ENCODE data around the gene ALG3. TPM values are rescaled to one million over a fixed set of nuclear protein-coding genes. Genes with fewer than 3 reads are reported as not detected.

ALG3 gene
- total RNA-seq, 1 donor from 2014 or later = 47.1 TPM

DNA sequence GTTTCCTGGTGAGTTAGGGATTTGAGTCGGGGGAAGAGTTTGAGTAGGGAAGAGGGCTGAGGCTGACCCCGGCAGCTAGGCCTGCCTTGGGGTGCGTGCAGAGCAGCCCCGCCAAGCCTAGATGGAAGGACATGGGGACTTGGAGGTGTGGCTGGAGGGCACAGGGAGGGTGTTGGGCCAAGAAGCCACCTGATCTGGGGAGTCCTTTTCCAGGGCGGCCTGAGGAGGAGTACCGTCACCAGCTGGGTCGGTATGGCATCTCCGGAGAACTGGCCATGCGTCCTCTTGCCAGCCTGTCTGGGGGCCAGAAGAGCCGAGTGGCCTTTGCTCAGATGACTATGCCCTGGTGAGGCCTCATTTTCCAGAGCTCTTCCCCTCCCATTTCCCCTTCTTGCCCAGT, 55.9 kb downstream of the ALG3 start:
- no peaks in the 10 kb centered on the region for H3K27me3 ChIP-seq (ENCODE audit: insufficient read depth, low read length)
- H3K4me3 ChIP-seq (ENCODE audit: insufficient read depth, low read depth, low read length) = no peak overlapping the region
- H4K20me1 ChIP-seq (ENCODE audit: insufficient read depth, low read length) = peaks cover 47% of the 10 kb centered on the region
- no peak overlapping the region for H3K9ac ChIP-seq (ENCODE audit: low read length)
- H3K4me2 ChIP-seq (ENCODE audit: low read length) = no peak overlapping the region
- H3K79me2 ChIP-seq (ENCODE audit: insufficient read depth, low read length) = peaks cover 26% of the 10 kb centered on the region
- no peaks in the 10 kb centered on the region for H3K4me1 ChIP-seq (ENCODE audit: insufficient read depth, low read length)
- no peak for DNase-seq (ENCODE audit: low read depth)
- Mint-ChIP-seq H3K27me3 (ENCODE audit: low read depth, unreplicated experiment) (no peaks in the 10 kb centered on the region), H3K36me3 (ENCODE audit: low read depth, unreplicated experiment) (peaks cover 43% of the 10 kb centered on the region), H3K4me1 (ENCODE audit: low read depth, unreplicated experiment) (peaks cover 5% of the 10 kb centered on the region), H3K4me3 (ENCODE audit: unreplicated experiment) (no peak overlapping the region), H3K27ac (ENCODE audit: unreplicated experiment) (no peak overlapping the region), H3K9me3 (ENCODE audit: unreplicated experiment) (no peaks in the 10 kb centered on the region)
- H3K9me3 ChIP-seq (ENCODE audit: insufficient read depth, low read depth, low read length) = no peaks in the 10 kb centered on the region
- TF ChIP-seq EZH2 (IDR thresholded peaks at IDR 0.05; ENCODE audit: insufficient read depth, low read length) = no peak
- TF ChIP-seq, protein P1, sequence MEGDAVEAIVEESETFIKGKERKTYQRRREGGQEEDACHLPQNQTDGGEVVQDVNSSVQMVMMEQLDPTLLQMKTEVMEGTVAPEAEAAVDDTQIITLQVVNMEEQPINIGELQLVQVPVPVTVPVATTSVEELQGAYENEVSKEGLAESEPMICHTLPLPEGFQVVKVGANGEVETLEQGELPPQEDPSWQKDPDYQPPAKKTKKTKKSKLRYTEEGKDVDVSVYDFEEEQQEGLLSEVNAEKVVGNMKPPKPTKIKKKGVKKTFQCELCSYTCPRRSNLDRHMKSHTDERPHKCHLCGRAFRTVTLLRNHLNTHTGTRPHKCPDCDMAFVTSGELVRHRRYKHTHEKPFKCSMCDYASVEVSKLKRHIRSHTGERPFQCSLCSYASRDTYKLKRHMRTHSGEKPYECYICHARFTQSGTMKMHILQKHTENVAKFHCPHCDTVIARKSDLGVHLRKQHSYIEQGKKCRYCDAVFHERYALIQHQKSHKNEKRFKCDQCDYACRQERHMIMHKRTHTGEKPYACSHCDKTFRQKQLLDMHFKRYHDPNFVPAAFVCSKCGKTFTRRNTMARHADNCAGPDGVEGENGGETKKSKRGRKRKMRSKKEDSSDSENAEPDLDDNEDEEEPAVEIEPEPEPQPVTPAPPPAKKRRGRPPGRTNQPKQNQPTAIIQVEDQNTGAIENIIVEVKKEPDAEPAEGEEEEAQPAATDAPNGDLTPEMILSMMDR (IDR thresholded peaks at IDR 0.05; ENCODE audit: insufficient read depth, low read depth, low read length) = no peak
- no peak overlapping the region for H2AFZ ChIP-seq (ENCODE audit: low read depth, low read length)
- FAIRE-seq = no peak
- no peak overlapping the region for H3K27ac ChIP-seq (ENCODE audit: low read depth, low read length)
- H3K36me3 ChIP-seq (ENCODE audit: insufficient read depth, low read length) = peaks cover 47% of the 10 kb centered on the region

Small RNA genes lying within 50 kb of the gene (microRNA-seq; reads per million reads assigned to microRNA genes)
- gene MIR1224 = 2.2 reads per million

Other genes starting within 250 kb of the ALG3 start
- 52.0 and 52.2 TPM in 2 replicates for gene ABCC5, start 231.1 kb downstream of the ALG3 start, total RNA-seq
- not detected in 2 replicates for gene HTR3D, start 217.2 kb downstream of the ALG3 start, total RNA-seq
- not detected in 2 replicates for gene HTR3C, start 195.9 kb downstream of the ALG3 start, total RNA-seq
- gene HTR3E, start 151.9 kb downstream of the ALG3 start, total RNA-seq = not detected in 2 replicates
- 20.8 and 22.6 TPM in 2 replicates for gene EIF2B5, start 113.6 kb downstream of the ALG3 start, total RNA-seq
- 107 and 110 TPM in 2 replicates for gene DVL3, start 93.6 kb downstream of the ALG3 start, total RNA-seq
- gene AP2M1, start 74.1 kb downstream of the ALG3 start, total RNA-seq = 603 and 613 TPM in 2 replicates
- gene ABCF3, start 62.8 kb downstream of the ALG3 start, total RNA-seq = 61.1 and 70.9 TPM in 2 replicates
- gene VWA5B2, start 19.4 kb downstream of the ALG3 start, total RNA-seq = 0.23 TPM in 1 of 2 replicates, not detected in the other
- gene EEF1AKMT4, start 710 bp upstream of the ALG3 start, total RNA-seq = 7.2 TPM in 2 replicates
- 2.6 and 3.4 TPM in 2 replicates for gene CAMK2N2, start 12.6 kb upstream of the ALG3 start, total RNA-seq
- gene ECE2, start 27.1 kb upstream of the ALG3 start, total RNA-seq = not detected in 2 replicates
- gene PSMD2, start 50.3 kb upstream of the ALG3 start, total RNA-seq = 496 and 588 TPM in 2 replicates
- gene EIF4G1, start 65.6 kb upstream of the ALG3 start, total RNA-seq = 490 and 495 TPM in 2 replicates
- 12.2 TPM in 2 replicates for gene FAM131A, start 88.6 kb upstream of the ALG3 start, total RNA-seq
- gene CLCN2, start 112.6 kb upstream of the ALG3 start, total RNA-seq = 7.4 and 9.0 TPM in 2 replicates
- gene POLR2H, start 112.7 kb upstream of the ALG3 start, total RNA-seq = 63.2 and 70.3 TPM in 2 replicates
- gene THPO, start 129.2 kb upstream of the ALG3 start, total RNA-seq = 0.25 and 0.46 TPM in 2 replicates
- 3.4 and 5.6 TPM in 2 replicates for gene CHRD, start 131.1 kb upstream of the ALG3 start, total RNA-seq

Data from astrocyte (in vitro differentiated cells and primary cell).